Stimulated activated naive CD4-positive, alpha-beta T cell treated with Interleukin-2 at 50 U/mL for 16 hours (primary cell): ENCODE data around the gene KIF2C.
A peak's percentile ranks its signal among the peaks of the same experiment; 100 is the strongest.
"Not testable (repeated sequence)": the region's sequence is repeated elsewhere in the genome, so short reads cannot be mapped to it uniquely, and the experiment has no call there.

Experiments
- DNase-seq: peaks from one replicate; lab custom pipeline; 2025; lab: John Stamatoyannopoulos, UW

Gene KIF2C

GRCh38 chr1:44798481-44799365, 59.1 kb downstream of the KIF2C start:
- no peak for DNase-seq

- peak; percentile 97 for DNase-seq
Observed at GRCh38 chr1:44799770-44800584, 60.3 kb downstream of the KIF2C start, which contains the start of gene PLK3. Gene PLK3 (plus strand): TSS chr1:44800377. CDS start chr1:44800464, 87 bp downstream.

- DNase-seq: peak; percentile 52
Observed at GRCh38 chr1:44801491-44802305, 62.1 kb downstream of the KIF2C start.

- peak; percentile 44 for DNase-seq
Observed at GRCh38 chr1:44802306-44803061, 62.8 kb downstream of the KIF2C start.

- no peak for DNase-seq
Observed at GRCh38 chr1:44803062-44803311, 63.4 kb downstream of the KIF2C start.

- DNase-seq: no peak
Observed at GRCh38 chr1:44803312-44804095, 63.9 kb downstream of the KIF2C start.

GRCh38 chr1:44805311-44806024, 65.8 kb downstream of the KIF2C start:
- DNase-seq: no peak

GRCh38 chr1:44806025-44806703, 66.5 kb downstream of the KIF2C start:
- no peak for DNase-seq

- no peak for DNase-seq
Observed at GRCh38 chr1:44806704-44807363, 67.2 kb downstream of the KIF2C start, which contains the start of gene DYNLT4. Gene DYNLT4 (minus strand): TSS chr1:44807351. CDS start chr1:44806668, 683 bp downstream.

- DNase-seq: peak; percentile 85
Observed at GRCh38 chr1:44807364-44808062, 67.9 kb downstream of the KIF2C start.

GRCh38 chr1:44808063-44808937, 68.7 kb downstream of the KIF2C start, which contains the start of gene BTBD19:
Gene BTBD19 (plus strand): TSS chr1:44808523. CDS start chr1:44808821, 298 bp downstream.
- peak; percentile 84 for DNase-seq

GRCh38 chr1:44808938-44809917, 69.6 kb downstream of the KIF2C start:
- DNase-seq: peak; percentile 88

- DNase-seq: peak; percentile 54
Observed at GRCh38 chr1:44810101-44810761, 70.6 kb downstream of the KIF2C start.

- DNase-seq: not testable (repeated sequence)
Observed at GRCh38 chr1:44810762-44811105, 71.1 kb downstream of the KIF2C start.

- DNase-seq: no peak
Observed at GRCh38 chr1:44811234-44811633, 71.6 kb downstream of the KIF2C start.
